Prostate gland (tissue), 2 donors: ENCODE measurements around the gene ARHGAP24.

Source experiments
- POLR2A ChIP-seq: fragments of 450-650 bp; IDR thresholded peaks from one replicate; pipeline ENCODE4 v1.6.1; 2016; ENCODE audit warnings: antibody characterized with exemption, mild to moderate bottlenecking
- POLR2AphosphoS5 ChIP-seq: sonication (generic); formaldehyde crosslinking; IDR thresholded peaks from one replicate; pipeline ENCODE4 v1.6.1; 2017; ENCODE audit warnings: antibody characterized with exemption
- TF ChIP-seq, protein P1 (sequence below), 4 experiments: fragments of 200-600 bp in 2 of 4; fragments of 450-650 bp in 2 of 4; sonication (generic) in 2 of 4; IDR thresholded peaks; 1 replicate in 3 of 4; 2 replicates in 1 of 4; pipeline ENCODE4 v1.5.1; 2016 to 2019; ENCODE audit warnings: antibody characterized with exemption in 4 of 4, mild to moderate bottlenecking in 2 of 4, moderate library complexity in 2 of 4

DNA sequence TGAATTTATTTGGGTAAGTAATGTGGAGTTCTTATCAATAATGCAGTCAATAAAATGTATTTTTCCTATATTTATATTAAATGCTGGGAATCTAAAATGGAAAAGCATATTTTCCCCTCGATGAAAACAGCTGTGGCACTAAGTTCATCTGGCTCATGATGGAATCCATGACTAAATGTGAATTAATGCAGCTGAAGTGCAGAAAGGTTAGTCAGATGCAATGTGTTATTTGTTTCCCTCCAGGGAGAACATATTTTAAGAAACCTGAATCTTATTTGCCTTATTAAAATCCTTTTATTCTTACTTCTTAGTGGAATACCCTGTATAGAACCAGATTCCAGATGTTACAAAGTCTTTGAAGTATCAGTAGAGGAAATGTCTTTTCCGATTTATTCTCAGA, 247.9 kb downstream of the ARHGAP24 start:
- TF ChIP-seq, protein P1, sequence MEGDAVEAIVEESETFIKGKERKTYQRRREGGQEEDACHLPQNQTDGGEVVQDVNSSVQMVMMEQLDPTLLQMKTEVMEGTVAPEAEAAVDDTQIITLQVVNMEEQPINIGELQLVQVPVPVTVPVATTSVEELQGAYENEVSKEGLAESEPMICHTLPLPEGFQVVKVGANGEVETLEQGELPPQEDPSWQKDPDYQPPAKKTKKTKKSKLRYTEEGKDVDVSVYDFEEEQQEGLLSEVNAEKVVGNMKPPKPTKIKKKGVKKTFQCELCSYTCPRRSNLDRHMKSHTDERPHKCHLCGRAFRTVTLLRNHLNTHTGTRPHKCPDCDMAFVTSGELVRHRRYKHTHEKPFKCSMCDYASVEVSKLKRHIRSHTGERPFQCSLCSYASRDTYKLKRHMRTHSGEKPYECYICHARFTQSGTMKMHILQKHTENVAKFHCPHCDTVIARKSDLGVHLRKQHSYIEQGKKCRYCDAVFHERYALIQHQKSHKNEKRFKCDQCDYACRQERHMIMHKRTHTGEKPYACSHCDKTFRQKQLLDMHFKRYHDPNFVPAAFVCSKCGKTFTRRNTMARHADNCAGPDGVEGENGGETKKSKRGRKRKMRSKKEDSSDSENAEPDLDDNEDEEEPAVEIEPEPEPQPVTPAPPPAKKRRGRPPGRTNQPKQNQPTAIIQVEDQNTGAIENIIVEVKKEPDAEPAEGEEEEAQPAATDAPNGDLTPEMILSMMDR (IDR thresholded peaks at IDR 0.05): no peak
- TF ChIP-seq POLR2AphosphoS5 (no peak), POLR2A (no peak)
